Testis (tissue), 3 donors: ENCODE results near the gene VWA8. TPM values are rescaled to one million over a fixed set of nuclear protein-coding genes. Genes with fewer than 3 reads are reported as not detected.
"Not testable (repeated sequence)": the region's sequence is repeated elsewhere in the genome, so short reads cannot be mapped to it uniquely, and the experiment has no call there.

Source experiments
- DNase-seq: peaks from one replicate; pipeline ENCODE4 v3.0.0-alpha.2; 2019
- H3K27ac ChIP-seq, 2 donors: fragments of 200-600 bp; sonication (generic); one replicate each; pipeline ENCODE4 v1.5.1; 2019
- H3K27me3 ChIP-seq: fragments of 200-600 bp; sonication (generic); one replicate; pipeline ENCODE4 v1.5.1; 2019
- H3K36me3 ChIP-seq: fragments of 200-600 bp; sonication (generic); one replicate; pipeline ENCODE4 v1.5.1; 2017; ENCODE audit warnings: low read depth; ENCODE audit errors: missing control alignments
- H3K4me1 ChIP-seq: fragments of 200-600 bp; sonication (generic); one replicate; pipeline ENCODE4 v1.5.1; 2019
- H3K4me3 ChIP-seq, 2 donors: fragments of 200-600 bp; sonication (generic); one replicate each; pipeline ENCODE4 v1.5.1; 2017 to 2019
- H3K9me3 ChIP-seq: fragments of 200-600 bp; sonication (generic); one replicate; pipeline ENCODE4 v1.5.1; 2017
- CTCF ChIP-seq, 3 experiments: fragments of 450-650 bp in 2 of 3; fragments of 200-600 bp in 1 of 3; sonication (generic) in 1 of 3; IDR thresholded peaks; one replicate each; pipeline ENCODE4 v1.5.1; 2016 to 2019; ENCODE audit warnings: antibody characterized with exemption in 3 of 3, mild to moderate bottlenecking in 2 of 3, moderate library complexity in 1 of 3
- POLR2A ChIP-seq: fragments of 450-650 bp; IDR thresholded peaks from one replicate; pipeline ENCODE4 v1.6.1; 2017; ENCODE audit warnings: antibody characterized with exemption, mild to moderate bottlenecking, moderate library complexity
- WGBS, 2 donors: methylation state at CpG; one replicate each; pipeline ENCODE4 v1.1.5; 2018; 5-methylcytosine and 5-hydroxymethylcytosine counted together
- intact Hi-C: fragments of 100-400 bp; cut with DNase I; formaldehyde crosslinking; loops from one replicate; pipeline ENCODE4 v1.15.1; 2023; ENCODE audit warnings: low total_unique reads
- polyA plus RNA-seq: library from polyadenylated mRNA; stranded (reverse); fragments of 350-450 nt; fragmentation: Illumina TruSeq; extraction: RNeasy Lipid Tissue Mini Kit (QIAGEN cat#74804); gene quantifications from one replicate; pipeline ENCODE4 v1.2.3, GENCODE V29; 2014; ENCODE audit warnings: low read depth, low replicate concordance; ENCODE audit not compliant: insufficient read depth
- total RNA-seq, 2 donors: library from RNA; depleted of rRNA; stranded (reverse); fragments of >200 nt; gene quantifications; one replicate each; pipeline ENCODE4 v1.2.3, GENCODE V29; 2016

Gene VWA8
- total and polyA plus RNA-seq, 3 donors from 2014 or later, result 6.9 to 27.1 (median 15.2) TPM

GRCh38 chr13:41746259-41746658, 214.7 kb downstream of the VWA8 start:
- Histone ChIP-seq H3K27me3 (no peaks in the 10 kb centered on the region), H3K9me3 (no peaks in the 10 kb centered on the region), H3K27ac (no peak overlapping the region), H3K4me3 (no peak overlapping the region), H3K36me3 (no peaks in the 10 kb centered on the region), H3K4me1 (no peaks in the 10 kb centered on the region)
- TF ChIP-seq POLR2A, result no peak
- no peak for TF ChIP-seq CTCF (IDR thresholded peaks at IDR 0.05)
- 84 to 92% methylated on average over 2 of the region's 2 CpGs for WGBS, 2 donors
- DNase-seq, result no peak
- intact Hi-C loops, result no loop called here

GRCh38 chr13:41745496-41745895, 215.4 kb downstream of the VWA8 start:
- H3K4me1 ChIP-seq, DNase-seq, intact Hi-C loops, H3K9me3 ChIP-seq, H3K4me3 ChIP-seq, H3K27me3 ChIP-seq, H3K36me3 ChIP-seq, H3K27ac ChIP-seq: not testable (repeated sequence)
- 70 to 94% methylated on average over 3 of the region's 3 CpGs for WGBS, 2 donors

GRCh38 chr13:41742917-41743552, 217.9 kb downstream of the VWA8 start:
- DNase-seq, result no peak
- Histone ChIP-seq H3K9me3 (no peaks in the 10 kb centered on the region), H3K36me3 (no peaks in the 10 kb centered on the region), H3K4me3 (no peak overlapping the region), H3K4me1 (no peaks in the 10 kb centered on the region), H3K27me3 (no peaks in the 10 kb centered on the region), H3K27ac (no peak overlapping the region)
- TF ChIP-seq CTCF (IDR thresholded peaks at IDR 0.05) (no peak), POLR2A (no peak)
- intact Hi-C loops, result no loop called here
- 79 to 81% methylated on average over 4 of the region's 4 CpGs for WGBS, 2 donors

- intact Hi-C loops, result no loop called here
- no peak for DNase-seq
- no peaks in the 10 kb centered on the region for H3K27me3 ChIP-seq
- H3K36me3 ChIP-seq, result no peaks in the 10 kb centered on the region
- no peaks in the 10 kb centered on the region for H3K9me3 ChIP-seq
- TF ChIP-seq POLR2A (no peak), CTCF (IDR thresholded peaks at IDR 0.05) (no peak)
- H3K4me1 ChIP-seq, result no peaks in the 10 kb centered on the region
- no peak overlapping the region for H3K27ac ChIP-seq
- WGBS, 2 donors, result 89 to 95% methylated on average over 4 of the region's 4 CpGs
- no peak overlapping the region for H3K4me3 ChIP-seq
These were observed 220.4 kb downstream of the VWA8 start for GRCh38 chr13:41740479-41740878.

- Histone ChIP-seq H3K36me3 (no peaks in the 10 kb centered on the region), H3K4me3 (no peak overlapping the region), H3K27me3 (no peaks in the 10 kb centered on the region), H3K4me1 (no peaks in the 10 kb centered on the region), H3K27ac (no peak overlapping the region), H3K9me3 (no peaks in the 10 kb centered on the region)
- no peak for TF ChIP-seq CTCF (IDR thresholded peaks at IDR 0.05)
- no peak for TF ChIP-seq POLR2A
- WGBS, 2 donors, result 91 to 100% methylated on average over 4 of the region's 4 CpGs
- intact Hi-C loops, result no loop called here
- no peak for DNase-seq
These were observed 238.0 kb downstream of the VWA8 start for GRCh38 chr13:41722684-41723535.
